Ishikawa (cell line): Measurements from ENCODE around the gene PRSS48.

Experiments used
- EP300 ChIP-seq: IDR thresholded peaks from 2 replicates; pipeline ENCODE4 v1.6.1; 2012; ENCODE audit warnings: borderline replicate concordance
- FOXM1 ChIP-seq: IDR thresholded peaks from 2 replicates; pipeline ENCODE4 v1.6.1; 2012; ENCODE audit warnings: low read depth, borderline replicate concordance
- MAX ChIP-seq: IDR thresholded peaks from 2 replicates; pipeline ENCODE4 v1.6.1; 2012
- NFIC ChIP-seq: IDR thresholded peaks from 2 replicates; pipeline ENCODE4 v1.6.1; 2012
- RAD21 ChIP-seq: IDR thresholded peaks from 2 replicates; pipeline ENCODE4 v1.6.1; 2012; ENCODE audit warnings: low read depth
- REST ChIP-seq: IDR thresholded peaks from 2 replicates; pipeline ENCODE4 v1.6.1; 2012; ENCODE audit warnings: low read depth, mild to moderate bottlenecking
- TAF1 ChIP-seq: IDR thresholded peaks from 2 replicates; pipeline ENCODE4 v1.6.1; 2012; ENCODE audit warnings: low read depth, mild to moderate bottlenecking
- TCF12 ChIP-seq: IDR thresholded peaks from 2 replicates; pipeline ENCODE4 v1.6.1; 2012; ENCODE audit warnings: low read depth
- YY1 ChIP-seq: IDR thresholded peaks from 2 replicates; pipeline ENCODE4 v1.6.1; 2012; ENCODE audit warnings: low read depth
- ZBTB7A ChIP-seq: IDR thresholded peaks from 2 replicates; pipeline ENCODE4 v1.6.1; 2012; ENCODE audit warnings: low read depth

- TF ChIP-seq ZBTB7A (no peak), EP300 (no peak), MAX (no peak), RAD21 (no peak), TAF1 (no peak), FOXM1 (no peak), YY1 (no peak), REST (no peak), TCF12 (no peak), NFIC (no peak)
Observed at GRCh38 chr4:151242305-151242704, 34.7 kb upstream of the PRSS48 start.
